HepG2 (cell line): ENCODE data around the gene C1QTNF3. TPM values are rescaled to one million over a fixed set of nuclear protein-coding genes. Genes with fewer than 3 reads are reported as not detected.

Experiments used
- CCDC6 ChIP-seq: sonication (generic); formaldehyde crosslinking; IDR thresholded peaks from 2 replicates; pipeline ENCODE4 v1.8.1; 2022; ENCODE audit warnings: mild to moderate bottlenecking, missing genetic modification reagents, moderate library complexity
- FOXO4 ChIP-seq: sonication (generic); formaldehyde crosslinking; conservative IDR thresholded peaks from 2 replicates; pipeline ENCODE4 v1.8.1; 2023; ENCODE audit warnings: missing genetic modification reagents
- MED1 ChIP-seq: sonication (generic); formaldehyde crosslinking; IDR thresholded peaks from 2 replicates; pipeline ENCODE4 v1.4.0; 2020; ENCODE audit warnings: missing genetic modification reagents
- MIER2 ChIP-seq: IDR thresholded peaks from 2 replicates; pipeline ENCODE4 v1.6.1; 2016; ENCODE audit warnings: missing biosample characterization, missing genetic modification reagents
- MIXL1 ChIP-seq: IDR thresholded peaks from 2 replicates; pipeline ENCODE4 v1.6.1; 2016
- NCOA2 ChIP-seq: sonication (generic); formaldehyde crosslinking; IDR thresholded peaks from 2 replicates; pipeline ENCODE4 v1.8.0; 2022; ENCODE audit warnings: inconsistent platforms
- PATZ1 ChIP-seq: sonication (generic); formaldehyde crosslinking; IDR thresholded peaks from 2 replicates; pipeline ENCODE4 v1.4.0; 2020; ENCODE audit warnings: missing genetic modification reagents
- RARA ChIP-seq: IDR thresholded peaks from 2 replicates; pipeline ENCODE4 v1.6.1; 2016; ENCODE audit warnings: missing genetic modification reagents, missing compliant biosample characterization
- RARG ChIP-seq: sonication (generic); formaldehyde crosslinking; IDR thresholded peaks from 2 replicates; pipeline ENCODE4 v1.4.0; 2020; ENCODE audit warnings: low read depth, mild to moderate bottlenecking, missing genetic modification reagents
- RERE ChIP-seq: IDR thresholded peaks from 2 replicates; pipeline ENCODE4 v1.6.1; 2016; ENCODE audit warnings: low read depth, missing genetic modification reagents, missing compliant biosample characterization
- SAP130 ChIP-seq: IDR thresholded peaks from 2 replicates; pipeline ENCODE4 v1.6.1; 2016; ENCODE audit warnings: low read depth
- XBP1 ChIP-seq: sonication (generic); formaldehyde crosslinking; IDR thresholded peaks from 2 replicates; pipeline ENCODE4 v1.5.0; 2020; ENCODE audit warnings: missing genetic modification reagents
- ZBTB21 ChIP-seq: sonication (generic); formaldehyde crosslinking; IDR thresholded peaks from 2 replicates; pipeline ENCODE4 v1.4.0; 2020; ENCODE audit warnings: missing genetic modification reagents
- ZC3H4 ChIP-seq: sonication (generic); formaldehyde crosslinking; IDR thresholded peaks from 2 replicates; pipeline ENCODE4 v1.4.0; 2020; ENCODE audit warnings: missing genetic modification reagents, borderline replicate concordance
- ZUFSP ChIP-seq: sonication (generic); formaldehyde crosslinking; IDR thresholded peaks from 2 replicates; pipeline ENCODE4 v1.9.0; 2021; ENCODE audit warnings: missing genetic modification reagents, mild to moderate bottlenecking, borderline replicate concordance
- ZZZ3 ChIP-seq: sonication (generic); formaldehyde crosslinking; IDR thresholded peaks from 2 replicates; pipeline ENCODE4 v1.4.0; 2020; ENCODE audit warnings: missing genetic modification reagents, mild to moderate bottlenecking, borderline replicate concordance
- polyA plus RNA-seq, 8 experiments: library from polyadenylated mRNA; depleted of rRNA in 3 of 8; stranded (reverse) in 7 of 8; unstranded in 1 of 8; fragments of >200 nt; fragmentation: Illumina TruSeq in 4 of 8; extraction: Trizol in 4 of 8; gene quantifications; 2 replicates each; pipeline versions ENCODE4 v1.2.1 to v1.2.3, GENCODE V29; 2011 to 2016; ENCODE audit warnings: low read depth in 4 of 8, missing spikeins in 1 of 8, mixed read lengths in 1 of 8; ENCODE audit not compliant: insufficient read depth in 1 of 8
- total RNA-seq, 5 experiments: library from RNA; depleted of rRNA; stranded (reverse); fragments of >200 nt; fragmentation: Illumina TruSeq; extraction: Trizol; gene quantifications; 2 replicates each; pipeline ENCODE4 v1.2.3, GENCODE V29; 2016; ENCODE audit warnings: low read depth in 1 of 5
- TF ChIP-seq, protein P1 (sequence below): IDR thresholded peaks from 2 replicates; pipeline ENCODE4 v1.6.1; 2016; ENCODE audit warnings: low read depth
- TF ChIP-seq, protein P2 (sequence below): sonication (generic); formaldehyde crosslinking; IDR thresholded peaks from 2 replicates; pipeline ENCODE4 v1.8.1; 2023; ENCODE audit warnings: missing genetic modification reagents, inconsistent platforms, borderline replicate concordance

C1QTNF3 gene
- total and polyA plus RNA-seq, 2 of the 13 experiments (the other 11 are each of a cell fraction or from before 2014, with no cell fraction given) = 3.3 to 10.8 TPM

- TF ChIP-seq FOXO4 = no peak
- TF ChIP-seq RARG = no peak
- TF ChIP-seq, protein P1, sequence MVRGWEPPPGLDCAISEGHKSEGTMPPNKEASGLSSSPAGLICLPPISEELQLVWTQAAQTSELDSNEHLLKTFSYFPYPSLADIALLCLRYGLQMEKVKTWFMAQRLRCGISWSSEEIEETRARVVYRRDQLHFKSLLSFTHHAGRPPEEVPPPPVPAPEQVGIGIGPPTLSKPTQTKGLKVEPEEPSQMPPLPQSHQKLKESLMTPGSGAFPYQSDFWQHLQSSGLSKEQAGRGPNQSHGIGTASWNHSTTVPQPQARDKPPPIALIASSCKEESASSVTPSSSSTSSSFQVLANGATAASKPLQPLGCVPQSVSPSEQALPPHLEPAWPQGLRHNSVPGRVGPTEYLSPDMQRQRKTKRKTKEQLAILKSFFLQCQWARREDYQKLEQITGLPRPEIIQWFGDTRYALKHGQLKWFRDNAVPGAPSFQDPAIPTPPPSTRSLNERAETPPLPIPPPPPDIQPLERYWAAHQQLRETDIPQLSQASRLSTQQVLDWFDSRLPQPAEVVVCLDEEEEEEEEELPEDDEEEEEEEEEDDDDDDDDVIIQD (CRISPR knock-in tag) = 0 out of 2 replicates have a peak, but pooled peaks have one; percentile 46
- TF ChIP-seq ZZZ3 = no peak
- peak; percentile 65 for TF ChIP-seq SAP130 (CRISPR knock-in tag)
- TF ChIP-seq XBP1 (CRISPR knock-in tag) = no peak
- peak; percentile 86 for TF ChIP-seq NCOA2 (CRISPR knock-in tag)
- peak; percentile 90 for TF ChIP-seq RARA (CRISPR knock-in tag)
- TF ChIP-seq MIXL1 = peak; percentile 78
- TF ChIP-seq MIER2 = no peak
- TF ChIP-seq ZUFSP (CRISPR knock-in tag) = no peak
- TF ChIP-seq ZBTB21 = no peak
- TF ChIP-seq, protein P2, sequence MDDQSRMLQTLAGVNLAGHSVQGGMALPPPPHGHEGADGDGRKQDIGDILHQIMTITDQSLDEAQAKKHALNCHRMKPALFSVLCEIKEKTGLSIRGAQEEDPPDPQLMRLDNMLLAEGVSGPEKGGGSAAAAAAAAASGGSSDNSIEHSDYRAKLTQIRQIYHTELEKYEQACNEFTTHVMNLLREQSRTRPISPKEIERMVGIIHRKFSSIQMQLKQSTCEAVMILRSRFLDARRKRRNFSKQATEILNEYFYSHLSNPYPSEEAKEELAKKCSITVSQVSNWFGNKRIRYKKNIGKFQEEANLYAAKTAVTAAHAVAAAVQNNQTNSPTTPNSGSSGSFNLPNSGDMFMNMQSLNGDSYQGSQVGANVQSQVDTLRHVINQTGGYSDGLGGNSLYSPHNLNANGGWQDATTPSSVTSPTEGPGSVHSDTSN (CRISPR knock-in tag) = no peak
- TF ChIP-seq PATZ1 (CRISPR knock-in tag) = peak; percentile 43; the same call in 1 of the 2 replicates
- no peak for TF ChIP-seq ZC3H4 (CRISPR knock-in tag)
- TF ChIP-seq CCDC6 (CRISPR knock-in tag) = no peak
- TF ChIP-seq MED1 = peak; percentile 81
- peak; percentile 70; the same call in 1 of the 2 replicates for TF ChIP-seq RERE (CRISPR knock-in tag)
Observed at GRCh38 chr5:34035756-34036155, 7.3 kb downstream of the C1QTNF3 start (continued).
